ENCODE data around the gene VSIR.

The VSIR gene

GRCh38 chr10:71769279-71769823 is 4.0 kb downstream of the VSIR start:
- peaks cover 6% of the 10 kb centered on the region for H3K36me3 Mint-ChIP-seq

DNA sequence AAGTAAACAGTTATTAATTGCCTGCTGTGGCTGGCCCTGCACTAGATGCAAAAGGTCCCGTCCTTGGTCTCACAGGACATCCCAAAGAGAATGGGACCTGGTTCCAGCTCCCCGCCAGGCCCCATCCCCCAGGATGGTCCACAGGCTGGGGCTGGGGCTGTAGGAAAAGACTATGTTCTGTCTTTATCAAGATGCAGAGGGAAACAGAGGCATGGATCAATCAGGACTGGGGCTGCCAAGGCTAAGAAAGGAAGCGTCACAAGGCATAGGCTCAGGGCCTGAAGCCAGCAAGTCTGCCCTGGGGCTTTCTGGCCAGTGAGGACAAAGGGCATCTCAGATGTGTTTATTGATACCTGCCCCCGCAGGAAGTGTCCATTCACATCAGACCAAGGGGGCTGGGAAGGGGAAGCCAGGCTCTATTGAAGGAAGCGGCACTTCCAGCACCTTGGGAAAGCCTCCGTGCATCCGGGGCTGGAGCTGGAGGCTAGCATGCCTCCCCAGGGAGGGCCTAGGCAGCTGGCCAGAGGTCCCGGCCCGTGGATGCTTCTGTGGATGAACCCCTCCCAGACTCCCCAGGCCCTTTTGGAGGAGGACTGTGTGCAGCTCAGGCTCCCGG is 5.8 kb downstream of the VSIR start:
- ATAC-seq (ENCODE audit: low read depth), result no peak
- Mint-ChIP-seq H3K4me3 (peak overlapping the region; percentile 41), H3K4me1 (peaks cover 60% of the 10 kb centered on the region), H3K9me3 (no peaks in the 10 kb centered on the region), H3K27me3 (no peaks in the 10 kb centered on the region), H3K27ac (peak overlapping the region; percentile 95), H3K36me3 (peaks cover 8% of the 10 kb centered on the region)
- no peak for DNase-seq (ENCODE audit: low spot score in 2 of 2)

More at GRCh38 chr10:71769279-71769823, 4.0 kb downstream of the VSIR start:
- ATAC-seq (ENCODE audit: low read depth), result peak; percentile 46
- H3K27me3 Mint-ChIP-seq, result no peaks in the 10 kb centered on the region
- peak overlapping the region; percentile 95 for H3K27ac Mint-ChIP-seq
- H3K4me3 Mint-ChIP-seq, result peak overlapping the region; percentile 68
- no peaks in the 10 kb centered on the region for H3K9me3 Mint-ChIP-seq
- DNase-seq (ENCODE audit: low spot score in 2 of 2), result peak in 1 of 2 donors; percentile 44
- peaks cover 59% of the 10 kb centered on the region for H3K4me1 Mint-ChIP-seq

GRCh38 chr10:71766717-71767419 is 6.5 kb downstream of the VSIR start:
- Mint-ChIP-seq H3K27me3 (no peaks in the 10 kb centered on the region), H3K9me3 (no peaks in the 10 kb centered on the region), H3K4me1 (peaks cover 61% of the 10 kb centered on the region), H3K4me3 (peak overlapping the region; percentile 41), H3K36me3 (peaks cover 8% of the 10 kb centered on the region), H3K27ac (peak overlapping the region; percentile 95)
- DNase-seq (ENCODE audit: low spot score in 2 of 2) (peak in 1 of 2 donors; percentile 59), ATAC-seq (ENCODE audit: low read depth) (peak; percentile 55)

- peak overlapping the region; percentile 95 for H3K27ac Mint-ChIP-seq
- H3K4me1 Mint-ChIP-seq, result peaks cover 58% of the 10 kb centered on the region
- ATAC-seq (ENCODE audit: low read depth) (no peak), DNase-seq (ENCODE audit: low spot score in 2 of 2) (no peak)
- H3K27me3 Mint-ChIP-seq, result no peaks in the 10 kb centered on the region
- peaks cover 12% of the 10 kb centered on the region for H3K36me3 Mint-ChIP-seq
- H3K4me3 Mint-ChIP-seq, result no peak overlapping the region
- no peaks in the 10 kb centered on the region for H3K9me3 Mint-ChIP-seq
Measured at GRCh38 chr10:71765906-71766716, 7.2 kb downstream of the VSIR start.

DNA sequence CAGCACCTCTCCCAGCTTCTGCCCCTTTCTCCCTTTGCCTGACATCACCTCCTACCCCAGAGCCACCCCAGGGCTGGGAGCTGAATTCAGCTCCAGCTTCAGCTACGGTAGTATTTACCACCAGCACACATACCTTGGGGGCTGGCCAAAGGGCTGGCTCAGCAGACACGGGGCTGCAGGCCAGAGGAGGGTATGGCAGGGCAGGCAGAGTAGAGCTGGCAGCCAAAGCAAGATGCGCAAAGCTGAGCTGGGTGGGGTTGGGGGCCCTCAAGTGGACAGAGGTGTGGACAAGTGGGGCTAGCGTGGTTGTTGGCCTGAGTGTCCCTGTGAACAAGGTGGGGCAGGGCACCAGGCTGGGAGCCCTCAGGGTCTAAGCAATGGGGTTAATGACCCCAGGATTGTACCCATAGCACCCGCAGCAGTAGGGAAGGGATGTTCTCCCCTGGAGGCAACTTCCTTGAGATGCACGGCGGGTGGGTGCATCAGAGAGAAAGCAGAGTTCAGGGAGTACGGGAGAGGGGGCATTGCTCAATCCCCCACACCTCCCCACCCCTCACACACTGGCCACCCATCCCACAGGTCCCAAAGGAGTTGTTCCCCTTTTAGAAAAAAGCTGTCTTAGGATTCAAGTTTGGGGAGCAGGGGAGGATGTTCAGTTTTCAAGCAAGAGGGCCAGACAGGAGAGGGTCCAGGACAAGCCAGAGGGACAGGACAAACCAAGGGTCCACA is 8.0 kb downstream of the VSIR start:
- peaks cover 60% of the 10 kb centered on the region for H3K4me1 Mint-ChIP-seq
- ATAC-seq (ENCODE audit: low read depth), result no peak
- no peaks in the 10 kb centered on the region for H3K27me3 Mint-ChIP-seq
- no peak for DNase-seq (ENCODE audit: low spot score in 2 of 2)
- H3K36me3 Mint-ChIP-seq, result peaks cover 17% of the 10 kb centered on the region
- peak overlapping the region; percentile 76 for H3K27ac Mint-ChIP-seq
- H3K9me3 Mint-ChIP-seq, result no peaks in the 10 kb centered on the region
- no peak overlapping the region for H3K4me3 Mint-ChIP-seq

DNA sequence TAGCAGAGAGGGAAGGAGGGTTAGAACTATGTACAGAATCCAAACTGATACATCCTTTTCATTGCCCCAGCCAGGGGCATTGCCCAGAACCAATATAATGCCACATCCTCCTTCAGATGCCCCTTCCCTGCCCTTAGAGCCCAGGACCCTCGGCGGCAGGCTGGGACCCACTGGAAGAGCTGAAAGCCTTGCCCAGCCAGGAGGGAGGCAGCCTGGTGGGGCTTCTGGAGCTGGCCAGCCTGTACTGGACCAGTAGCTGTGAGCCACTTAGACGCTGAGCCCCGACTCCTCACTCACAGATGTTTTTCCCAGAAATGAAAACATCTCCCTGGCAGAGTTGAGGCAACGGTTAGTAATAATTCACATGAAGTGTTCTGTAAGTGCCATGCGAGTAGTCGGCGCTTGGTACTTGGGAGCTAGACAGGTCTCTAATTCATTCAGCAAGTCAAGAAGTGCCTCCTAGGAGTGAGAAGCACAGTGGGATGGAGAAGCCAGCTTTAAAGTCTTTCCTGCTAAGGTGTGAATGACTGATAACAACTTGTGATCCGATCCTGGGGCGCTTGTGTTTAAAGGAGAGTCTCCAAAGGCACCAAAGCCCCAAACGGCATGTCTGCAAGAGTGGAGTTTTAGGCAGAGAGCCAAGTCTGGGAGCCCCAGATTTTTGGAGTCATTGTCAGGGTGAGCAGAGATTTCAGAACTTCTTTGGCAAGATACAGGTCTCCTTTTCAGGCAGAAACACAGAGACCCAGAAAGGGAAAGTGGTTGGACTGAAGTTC is 9.8 kb downstream of the VSIR start:
- Mint-ChIP-seq H3K36me3 (peaks cover 15% of the 10 kb centered on the region), H3K4me3 (no peak overlapping the region), H3K9me3 (no peaks in the 10 kb centered on the region), H3K27me3 (no peaks in the 10 kb centered on the region), H3K4me1 (peaks cover 54% of the 10 kb centered on the region), H3K27ac (peak overlapping the region; percentile 75)
- ATAC-seq (ENCODE audit: low read depth) (no peak), DNase-seq (ENCODE audit: low spot score in 2 of 2) (no peak)

GRCh38 chr10:71762324-71762723 is 11.0 kb downstream of the VSIR start:
- H3K27ac Mint-ChIP-seq, result no peak overlapping the region
- H3K36me3 Mint-ChIP-seq, result peaks cover 16% of the 10 kb centered on the region

DNA sequence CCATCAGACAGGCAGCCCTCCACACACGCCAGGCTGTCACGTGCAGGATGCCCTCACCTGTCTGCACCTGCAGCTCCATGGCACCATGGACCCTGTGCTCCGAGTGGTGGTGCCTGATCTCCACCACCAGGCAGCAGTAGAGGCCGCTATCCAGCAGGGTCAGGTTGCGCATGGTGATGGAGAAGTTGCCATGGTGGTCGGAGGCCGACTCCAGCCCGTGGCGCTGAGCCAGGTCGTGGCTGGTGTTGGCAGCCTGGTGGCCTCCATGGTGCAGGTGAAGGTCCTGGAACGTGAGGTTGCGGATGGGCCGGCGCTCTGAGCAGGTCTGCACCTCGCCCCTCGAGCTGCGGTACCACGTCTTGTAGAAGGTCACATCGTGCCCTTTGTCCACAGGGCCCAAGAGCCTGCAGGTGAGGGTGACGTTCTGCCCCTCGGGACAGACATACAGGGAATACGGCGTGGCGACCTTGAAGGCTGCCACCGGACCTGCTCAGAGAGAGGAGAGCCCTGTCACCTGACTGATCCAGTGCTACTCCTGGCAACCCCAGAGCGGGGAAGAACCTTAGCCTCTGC is 11.7 kb downstream of the VSIR start:
- Mint-ChIP-seq H3K27me3 (no peaks in the 10 kb centered on the region), H3K4me1 (peaks cover 44% of the 10 kb centered on the region), H3K36me3 (peaks cover 15% of the 10 kb centered on the region), H3K9me3 (no peaks in the 10 kb centered on the region), H3K4me3 (no peak overlapping the region), H3K27ac (peak overlapping the region; percentile 28)
- ATAC-seq (ENCODE audit: low read depth) (no peak), DNase-seq (ENCODE audit: low spot score in 2 of 2) (no peak)

More at GRCh38 chr10:71762324-71762723, 11.0 kb downstream of the VSIR start:
- Mint-ChIP-seq H3K4me3 (no peak overlapping the region), H3K27me3 (no peaks in the 10 kb centered on the region), H3K9me3 (no peaks in the 10 kb centered on the region), H3K4me1 (peaks cover 50% of the 10 kb centered on the region)
- DNase-seq (ENCODE audit: low spot score in 2 of 2), result no peak
- ATAC-seq (ENCODE audit: low read depth), result no peak

DNA sequence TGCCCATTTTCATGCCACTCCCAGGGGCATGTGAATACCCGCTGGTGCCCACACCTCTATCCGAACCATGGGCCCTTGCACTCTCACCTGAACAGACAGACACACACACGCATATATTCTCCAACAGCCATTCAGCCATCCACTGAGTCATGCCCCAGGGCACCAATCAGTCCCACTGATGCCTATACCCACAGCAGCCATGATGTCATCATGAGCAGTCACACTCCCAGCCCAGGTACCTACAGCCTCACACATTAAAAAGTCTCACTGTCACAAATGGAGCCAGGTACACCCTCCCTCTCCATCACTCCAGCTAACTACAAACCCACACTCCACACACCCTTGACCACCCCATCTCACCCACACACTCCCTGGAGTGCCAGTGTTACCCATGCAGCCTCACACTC is 12.2 kb downstream of the VSIR start:
- H3K27me3 Mint-ChIP-seq, result no peaks in the 10 kb centered on the region
- H3K27ac Mint-ChIP-seq, result no peak overlapping the region
- DNase-seq (ENCODE audit: low spot score in 2 of 2), result no peak
- H3K36me3 Mint-ChIP-seq, result peaks cover 15% of the 10 kb centered on the region
- ATAC-seq (ENCODE audit: low read depth), result no peak
- H3K9me3 Mint-ChIP-seq, result no peaks in the 10 kb centered on the region
- peaks cover 45% of the 10 kb centered on the region for H3K4me1 Mint-ChIP-seq
- no peak overlapping the region for H3K4me3 Mint-ChIP-seq

DNA sequence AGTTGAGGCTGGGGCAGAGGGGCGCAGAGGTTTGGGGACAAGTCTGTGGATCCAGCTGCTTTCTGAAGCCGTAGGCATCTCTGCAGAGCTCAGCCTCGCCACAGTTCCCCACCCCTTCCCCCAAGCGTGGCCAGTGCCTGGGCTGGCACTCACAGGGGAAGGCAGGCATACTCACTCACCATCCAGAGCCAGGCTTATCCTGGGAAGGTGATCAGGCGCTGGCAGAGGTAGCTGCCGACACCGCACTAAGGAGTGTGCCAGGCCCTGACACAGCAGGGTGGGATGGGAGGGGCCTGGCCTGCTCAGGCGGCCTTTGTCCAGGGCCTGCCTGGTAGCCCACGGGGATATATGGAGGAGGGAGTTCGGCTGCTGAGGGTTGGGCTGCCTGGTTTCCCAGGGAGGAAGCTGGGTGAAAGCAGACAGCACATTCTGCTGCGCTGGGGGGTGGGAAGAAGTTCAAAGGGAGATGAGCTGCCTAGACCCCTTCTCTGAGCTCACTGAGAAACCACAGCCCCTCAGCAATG is 15.9 kb downstream of the VSIR start:
- H3K4me1 Mint-ChIP-seq, result peaks cover 51% of the 10 kb centered on the region
- H3K4me3 Mint-ChIP-seq, result no peak overlapping the region
- H3K27me3 Mint-ChIP-seq, result no peaks in the 10 kb centered on the region
- peaks cover 14% of the 10 kb centered on the region for H3K36me3 Mint-ChIP-seq
- no peaks in the 10 kb centered on the region for H3K9me3 Mint-ChIP-seq
- ATAC-seq (ENCODE audit: low read depth), result no peak
- no peak for DNase-seq (ENCODE audit: low spot score in 2 of 2)
- H3K27ac Mint-ChIP-seq, result peak overlapping the region; percentile 38

DNA sequence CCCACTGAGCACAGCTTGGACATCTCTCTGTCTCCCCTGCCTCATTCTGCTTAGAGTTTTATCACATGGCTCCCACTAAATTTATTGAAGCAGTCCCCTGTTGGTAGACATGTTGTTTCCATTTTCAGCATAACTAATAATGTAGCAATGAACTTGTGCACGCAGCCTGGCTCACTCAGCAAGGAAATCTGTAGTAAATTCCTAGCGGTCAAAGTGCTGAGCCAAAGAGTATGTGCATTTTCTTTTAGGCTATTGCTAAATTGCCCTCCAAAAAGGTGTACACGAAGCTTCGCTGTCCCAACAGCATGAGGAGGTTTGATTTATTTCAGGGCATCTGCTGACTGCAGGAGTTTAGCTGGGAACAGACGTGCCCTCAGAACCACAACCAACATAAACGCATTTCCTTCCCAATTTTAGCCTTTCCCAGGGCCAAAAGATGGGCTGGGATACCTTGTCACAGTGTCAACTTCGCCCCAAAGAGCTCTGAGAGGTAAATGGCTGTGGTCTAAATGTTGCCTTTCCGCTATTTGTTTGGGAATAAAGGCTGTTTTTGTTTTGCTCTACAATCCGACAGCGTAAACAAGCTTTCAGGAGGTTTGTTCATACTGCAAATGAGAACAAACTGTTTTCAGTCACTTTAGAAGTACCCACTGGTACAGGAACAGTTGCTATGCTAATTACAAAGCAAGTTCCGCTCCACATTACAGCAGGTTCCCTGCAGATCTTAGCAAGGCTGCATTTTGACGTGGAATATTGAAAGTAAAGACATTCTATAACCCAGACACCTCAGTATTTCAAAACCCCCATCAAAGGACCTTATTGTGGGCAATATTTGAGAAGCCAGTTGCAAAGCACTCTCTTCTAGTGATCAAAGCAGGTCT is 16.8 kb downstream of the VSIR start:
- peaks cover 16% of the 10 kb centered on the region for H3K36me3 Mint-ChIP-seq
- DNase-seq (ENCODE audit: low spot score in 2 of 2) (no peak), ATAC-seq (ENCODE audit: low read depth) (no peak)
- H3K9me3 Mint-ChIP-seq, result no peaks in the 10 kb centered on the region
- H3K4me1 Mint-ChIP-seq, result peaks cover 53% of the 10 kb centered on the region
- peak overlapping the region; percentile 55 for H3K27ac Mint-ChIP-seq
- no peak overlapping the region for H3K4me3 Mint-ChIP-seq
- H3K27me3 Mint-ChIP-seq, result no peaks in the 10 kb centered on the region
